Esophagus muscularis mucosa (tissue), 4 donors: ENCODE results near the gene CD68. TPM values are rescaled to one million over a fixed set of nuclear protein-coding genes. Genes with fewer than 3 reads are reported as not detected.

Source experiments
- DNase-seq: peaks from one replicate; pipeline ENCODE4 v3.0.0-alpha.2; 2017; ENCODE audit errors: extremely low spot score
- H3K27ac ChIP-seq, 4 donors: fragments of 200-600 bp; sonication (generic); replicated peaks in 1 of 4; 1 replicate in 3 of 4; 2 replicates in 1 of 4; pipeline ENCODE4 v1.5.1; 2016 to 2019; ENCODE audit warnings: mild to moderate bottlenecking in 1 of 4
- H3K27me3 ChIP-seq, 4 donors: fragments of 200-600 bp; sonication (generic); one replicate each; pipeline versions ENCODE4 v1.5.1 to v1.6.0; 2016 to 2019
- H3K36me3 ChIP-seq, 4 donors: fragments of 200-600 bp; sonication (generic); one replicate each; pipeline ENCODE4 v1.5.1; 2016 to 2019
- H3K4me1 ChIP-seq, 4 donors: fragments of 200-600 bp; sonication (generic); one replicate each; pipeline ENCODE4 v1.5.1; 2016 to 2019
- H3K4me3 ChIP-seq, 4 donors: fragments of 200-600 bp; sonication (generic); 1 replicate in 2 of 4; 2 replicates in 2 of 4; pipeline ENCODE4 v1.5.1; 2016 to 2019; ENCODE audit warnings: mild to moderate bottlenecking in 4 of 4, moderate library complexity in 1 of 4
- H3K9me3 ChIP-seq, 4 donors: fragments of 200-600 bp; sonication (generic); 1 replicate in 3 of 4; 2 replicates in 1 of 4; pipeline ENCODE4 v1.5.1; 2016 to 2019
- EP300 ChIP-seq: sonication (generic); formaldehyde crosslinking; IDR thresholded peaks from one replicate; pipeline ENCODE4 v1.6.1; 2017; ENCODE audit warnings: antibody characterized with exemption
- POLR2A ChIP-seq: fragments of 450-650 bp; IDR thresholded peaks from one replicate; pipeline ENCODE4 v1.6.1; 2017; ENCODE audit warnings: antibody characterized with exemption, moderate library complexity, mild to moderate bottlenecking, low read depth
- POLR2AphosphoS5 ChIP-seq, 2 donors: sonication (generic); formaldehyde crosslinking; IDR thresholded peaks; one replicate each; pipeline ENCODE4 v1.6.1; 2017; ENCODE audit warnings: antibody characterized with exemption in 2 of 2
- WGBS: methylation state at CpG from one replicate; pipeline ENCODE4 v1.1.5; 2018; 5-methylcytosine and 5-hydroxymethylcytosine counted together
- intact Hi-C: fragments of 100-400 bp; cut with DNase I; formaldehyde crosslinking; loops from one replicate; pipeline ENCODE4 v1.15.1; 2023
- total RNA-seq, 4 donors: library from RNA; depleted of rRNA; stranded (reverse); fragments of >200 nt; gene quantifications; one replicate each; pipeline versions ENCODE4 v1.1.0 to v1.2.1, GENCODE V29; 2016
- TF ChIP-seq, protein P1 (sequence below), 3 experiments: fragments of 200-600 bp in 2 of 3; fragments of 450-650 bp in 1 of 3; sonication (generic) in 2 of 3; IDR thresholded peaks; one replicate each; pipeline ENCODE4 v1.5.1; 2017 to 2019; ENCODE audit warnings: antibody characterized with exemption in 3 of 3, mild to moderate bottlenecking in 2 of 3, moderate library complexity in 1 of 3

The CD68 gene
- total RNA-seq, 4 donors from 2014 or later: 34.5 to 70.7 (median 44.7) TPM

DNA sequence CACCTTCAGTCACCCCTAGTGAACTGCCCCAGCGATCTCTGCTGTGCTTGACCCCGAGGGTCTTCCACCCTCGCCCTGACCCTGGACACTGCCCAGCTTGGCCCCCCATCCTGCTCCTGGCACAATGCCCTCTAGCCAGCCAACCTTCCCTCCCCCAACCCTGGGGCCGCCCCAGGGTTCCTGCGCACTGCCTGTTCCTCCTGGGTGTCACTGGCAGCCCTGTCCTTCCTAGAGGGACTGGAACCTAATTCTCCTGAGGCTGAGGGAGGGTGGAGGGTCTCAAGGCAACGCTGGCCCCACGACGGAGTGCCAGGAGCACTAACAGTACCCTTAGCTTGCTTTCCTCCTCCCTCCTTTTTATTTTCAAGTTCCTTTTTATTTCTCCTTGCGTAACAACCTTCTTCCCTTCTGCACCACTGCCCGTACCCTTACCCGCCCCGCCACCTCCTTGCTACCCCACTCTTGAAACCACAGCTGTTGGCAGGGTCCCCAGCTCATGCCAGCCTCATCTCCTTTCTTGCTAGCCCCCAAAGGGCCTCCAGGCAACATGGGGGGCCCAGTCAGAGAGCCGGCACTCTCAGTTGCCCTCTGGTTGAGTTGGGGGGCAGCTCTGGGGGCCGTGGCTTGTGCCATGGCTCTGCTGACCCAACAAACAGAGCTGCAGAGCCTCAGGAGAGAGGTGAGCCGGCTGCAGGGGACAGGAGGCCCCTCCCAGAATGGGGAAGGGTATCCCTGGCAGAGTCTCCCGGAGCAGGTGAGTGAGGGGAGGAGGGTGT, 20.7 kb upstream of the CD68 start, which contains the start of gene TNFSF13:
Gene TNFSF13, plus strand, starts transcription at position 207 of the 776 bp plus-strand sequence. Its CDS starts 290 bp downstream, at position 497.
- intact Hi-C loops: loop anchor here (2.0 to 10.0 kb wide), 4 partner anchors 44 to 304 kb away; partner anchors contain the start of genes CTDNEP1, ELP5, FGF11 and POLR2A
- H3K9me3 ChIP-seq: no peaks in the 10 kb centered on the region
- H3K4me3 ChIP-seq: peak within 1 kb of the TSS; percentile 74 to 96 (median 88)
- no peaks in the 10 kb centered on the region for H3K27me3 ChIP-seq
- no peak for DNase-seq
- H3K27ac ChIP-seq: peak within 1 kb of the TSS; percentile 89 to 99 (median 93)
- peaks cover 52 to 65% (median 59%) of the 10 kb centered on the region in 4 donors for H3K4me1 ChIP-seq
- peaks cover 0 to 16% (median 12%) of the 10 kb centered on the region in 4 donors for H3K36me3 ChIP-seq
- WGBS: 37% methylated on average over 16 of the region's 16 CpGs
- TF ChIP-seq POLR2A: no peak
- no peak for TF ChIP-seq POLR2AphosphoS5 (IDR thresholded peaks at IDR 0.05)
- TF ChIP-seq, protein P1, sequence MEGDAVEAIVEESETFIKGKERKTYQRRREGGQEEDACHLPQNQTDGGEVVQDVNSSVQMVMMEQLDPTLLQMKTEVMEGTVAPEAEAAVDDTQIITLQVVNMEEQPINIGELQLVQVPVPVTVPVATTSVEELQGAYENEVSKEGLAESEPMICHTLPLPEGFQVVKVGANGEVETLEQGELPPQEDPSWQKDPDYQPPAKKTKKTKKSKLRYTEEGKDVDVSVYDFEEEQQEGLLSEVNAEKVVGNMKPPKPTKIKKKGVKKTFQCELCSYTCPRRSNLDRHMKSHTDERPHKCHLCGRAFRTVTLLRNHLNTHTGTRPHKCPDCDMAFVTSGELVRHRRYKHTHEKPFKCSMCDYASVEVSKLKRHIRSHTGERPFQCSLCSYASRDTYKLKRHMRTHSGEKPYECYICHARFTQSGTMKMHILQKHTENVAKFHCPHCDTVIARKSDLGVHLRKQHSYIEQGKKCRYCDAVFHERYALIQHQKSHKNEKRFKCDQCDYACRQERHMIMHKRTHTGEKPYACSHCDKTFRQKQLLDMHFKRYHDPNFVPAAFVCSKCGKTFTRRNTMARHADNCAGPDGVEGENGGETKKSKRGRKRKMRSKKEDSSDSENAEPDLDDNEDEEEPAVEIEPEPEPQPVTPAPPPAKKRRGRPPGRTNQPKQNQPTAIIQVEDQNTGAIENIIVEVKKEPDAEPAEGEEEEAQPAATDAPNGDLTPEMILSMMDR (IDR thresholded peaks at IDR 0.05): no peak
- no peak for TF ChIP-seq EP300

- H3K4me3 ChIP-seq: peak overlapping the region; percentile 74 to 96 (median 88)
- no peak for DNase-seq
- H3K27ac ChIP-seq: peak overlapping the region; percentile 89 to 99 (median 93)
- H3K4me1 ChIP-seq: peaks cover 60 to 73% (median 67%) of the 10 kb centered on the region in 4 donors
- intact Hi-C loops: loop anchor here (2.0 to 10.0 kb wide), 5 partner anchors 45 to 305 kb away; partner anchors contain the start of genes CTDNEP1, ELP5, FGF11 and POLR2A
- TF ChIP-seq POLR2AphosphoS5 (IDR thresholded peaks at IDR 0.05) (no peak), EP300 (no peak), POLR2A (no peak)
- TF ChIP-seq, protein P1 (IDR thresholded peaks at IDR 0.05): no peak
- H3K9me3 ChIP-seq: no peaks in the 10 kb centered on the region
- WGBS: 58% methylated on average over 18 of the region's 18 CpGs
- no peaks in the 10 kb centered on the region for H3K27me3 ChIP-seq
- peaks cover 6 to 19% (median 16%) of the 10 kb centered on the region in 4 donors for H3K36me3 ChIP-seq
Measured at GRCh38 chr17:7559320-7560171, 19.9 kb upstream of the CD68 start.

DNA sequence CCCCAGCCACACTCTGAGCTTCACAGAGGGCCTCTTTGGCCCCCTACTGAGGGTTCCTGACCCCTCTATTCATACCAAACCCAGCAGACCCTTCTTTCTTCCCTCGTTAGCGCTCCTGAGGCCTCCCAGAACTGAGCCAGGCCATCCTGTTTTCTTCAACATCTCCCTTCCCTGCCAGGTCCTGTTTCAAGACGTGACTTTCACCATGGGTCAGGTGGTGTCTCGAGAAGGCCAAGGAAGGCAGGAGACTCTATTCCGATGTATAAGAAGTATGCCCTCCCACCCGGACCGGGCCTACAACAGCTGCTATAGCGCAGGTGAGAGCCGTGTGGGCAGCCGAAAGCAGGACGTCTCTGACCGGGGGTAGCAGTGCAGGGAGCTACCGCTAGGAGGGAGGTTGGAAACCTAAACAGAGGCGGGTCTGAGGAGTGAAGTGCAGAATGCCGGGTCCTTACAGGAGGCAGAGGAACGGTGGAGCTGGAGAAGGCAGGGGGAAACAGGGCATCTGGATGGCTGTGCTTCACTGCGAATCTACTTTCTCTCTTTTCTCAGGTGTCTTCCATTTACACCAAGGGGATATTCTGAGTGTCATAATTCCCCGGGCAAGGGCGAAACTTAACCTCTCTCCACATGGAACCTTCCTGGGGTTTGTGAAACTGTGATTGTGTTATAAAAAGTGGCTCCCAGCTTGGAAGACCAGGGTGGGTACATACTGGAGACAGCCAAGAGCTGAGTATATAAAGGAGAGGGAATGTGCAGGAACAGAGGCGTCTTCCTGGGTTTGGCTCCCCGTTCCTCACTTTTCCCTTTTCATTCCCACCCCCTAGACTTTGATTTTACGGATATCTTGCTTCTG, 19.0 kb upstream of the CD68 start:
- 27% methylated on average over 17 of the region's 22 CpGs for WGBS
- DNase-seq: no peak
- intact Hi-C loops: loop anchor here (2.0 kb wide), 1 partner anchor 206 kb away; the partner anchor contains the start of gene TMEM95
- peak overlapping the region; percentile 89 to 99 (median 93) for H3K27ac ChIP-seq
- peaks cover 15 to 27% (median 25%) of the 10 kb centered on the region in 4 donors for H3K36me3 ChIP-seq
- peak overlapping the region; percentile 74 to 96 (median 88) for H3K4me3 ChIP-seq
- no peaks in the 10 kb centered on the region for H3K27me3 ChIP-seq
- TF ChIP-seq, protein P1 (IDR thresholded peaks at IDR 0.05): peak; percentile 53 to 64 (median 63)
- no peak for TF ChIP-seq POLR2AphosphoS5 (IDR thresholded peaks at IDR 0.05)
- H3K4me1 ChIP-seq: peaks cover 61 to 80% (median 70%) of the 10 kb centered on the region in 4 donors
- H3K9me3 ChIP-seq: no peaks in the 10 kb centered on the region

- peaks cover 61 to 80% (median 70%) of the 10 kb centered on the region in 4 donors for H3K4me1 ChIP-seq
Measured at GRCh38 chr17:7561028-7561575, 18.3 kb upstream of the CD68 start.

More at GRCh38 chr17:7561028-7561575, 18.3 kb upstream of the CD68 start:
- Histone ChIP-seq H3K36me3 (peaks cover 21 to 34% (median 32%) of the 10 kb centered on the region in 4 donors), H3K27ac (peak overlapping the region; percentile 89 to 99 (median 93)), H3K9me3 (no peaks in the 10 kb centered on the region), H3K4me3 (peak overlapping the region; percentile 74 to 96 (median 88)), H3K27me3 (no peaks in the 10 kb centered on the region)
- intact Hi-C loops: loop anchor here (2.0 kb wide), 1 partner anchor 206 kb away; the partner anchor contains the start of gene TMEM95
- under 1% methylated on average over 32 of the region's 32 CpGs for WGBS
- TF ChIP-seq, protein P1 (IDR thresholded peaks at IDR 0.05): peak; percentile 76 to 96 (median 87)
- no peak for TF ChIP-seq EP300
- peak in 1 of 2 donors; percentile 74 for TF ChIP-seq POLR2AphosphoS5 (IDR thresholded peaks at IDR 0.05)
- peak; percentile 98 for DNase-seq
